Right forelimb (tissue), 1 donor: ENCODE results near the gene PEX10.
A peak's percentile ranks its signal among the peaks of the same experiment; 100 is the strongest.

ENCODE experiments used
- DNase-seq: peaks from one replicate; pipeline ENCODE4 v3.0.0-alpha.2; 2018

The PEX10 gene

GRCh38 chr1:2372551-2373490 lies 39.5 kb downstream of the PEX10 start:
- DNase-seq = no peak

DNA sequence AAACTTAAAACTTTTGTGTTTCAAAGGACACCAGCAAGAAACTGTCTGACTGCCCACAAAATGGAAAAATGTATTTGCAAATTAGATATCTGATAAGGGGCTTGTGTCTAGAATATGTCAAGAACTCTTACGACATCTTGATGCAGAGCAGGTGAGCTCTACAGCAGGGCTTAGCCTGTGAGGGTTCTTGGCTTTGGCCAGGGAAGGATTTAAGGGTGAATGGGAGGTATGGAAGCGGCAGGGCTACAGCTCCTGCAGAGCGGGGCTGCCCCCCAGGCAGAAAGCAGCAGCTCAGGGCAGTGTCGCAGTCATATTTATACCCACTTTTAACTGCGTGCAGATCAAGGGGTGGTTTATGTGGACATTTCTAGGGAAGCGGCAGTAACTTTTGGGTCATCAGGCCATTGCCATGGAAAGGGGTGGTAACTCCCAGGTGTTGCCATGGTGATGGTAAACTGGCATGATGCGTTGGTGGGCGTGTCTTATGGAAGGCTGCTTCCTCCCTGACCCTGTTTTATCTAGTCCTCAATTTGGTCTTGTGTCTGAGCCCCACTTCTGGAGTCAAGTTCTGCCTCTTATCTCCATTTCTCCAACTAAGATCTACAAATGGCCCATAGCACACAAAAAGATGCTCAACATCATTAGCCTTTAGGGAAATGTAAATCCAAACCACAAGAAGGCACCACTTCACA lies 44.2 kb downstream of the PEX10 start:
- DNase-seq = no peak

DNA sequence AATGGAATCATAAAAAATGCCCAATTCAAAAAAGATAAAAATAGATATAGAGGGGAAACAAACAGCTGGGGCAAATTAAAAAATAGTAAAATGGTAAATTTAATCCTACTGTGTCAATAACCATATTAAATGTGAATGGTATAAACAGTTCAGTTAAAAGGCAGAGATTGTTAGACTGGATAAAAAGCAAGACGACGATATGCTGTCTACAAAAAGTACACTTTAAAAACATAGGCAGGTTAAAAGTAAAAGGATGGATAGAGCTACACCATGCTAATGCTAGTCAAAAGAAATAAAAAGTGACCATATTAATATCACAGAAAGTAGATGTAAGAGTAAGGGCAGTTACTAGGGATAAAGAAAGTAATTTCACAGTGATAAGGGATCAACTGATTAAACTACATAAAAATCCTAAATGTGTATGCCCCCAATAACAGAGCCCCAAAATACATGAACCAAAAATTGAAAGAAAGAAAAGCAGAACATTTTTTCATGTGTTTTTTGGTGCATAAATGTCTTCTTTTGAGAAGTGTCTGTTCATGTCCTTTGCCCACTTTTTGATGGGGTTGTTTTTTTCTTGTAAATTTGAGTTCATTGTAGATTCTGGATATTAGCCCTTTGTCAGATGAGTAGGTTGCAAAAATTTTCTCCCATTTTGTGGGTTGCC lies 48.4 kb downstream of the PEX10 start:
- DNase-seq = no peak

GRCh38 chr1:2360588-2361364 lies 51.6 kb downstream of the PEX10 start:
- peak; percentile 33 for DNase-seq

GRCh38 chr1:2358651-2359640 lies 53.4 kb downstream of the PEX10 start:
- peak; percentile 35 for DNase-seq

- peak; percentile 26 for DNase-seq
Observed at GRCh38 chr1:2358072-2358471, 54.3 kb downstream of the PEX10 start.

- DNase-seq = peak; percentile 34
Observed at GRCh38 chr1:2356911-2357845, 55.2 kb downstream of the PEX10 start.

- peak; percentile 38 for DNase-seq
Observed at GRCh38 chr1:2356401-2356800, 56.0 kb downstream of the PEX10 start.

GRCh38 chr1:2355373-2356261 lies 56.7 kb downstream of the PEX10 start:
- DNase-seq = peak; percentile 44

DNA sequence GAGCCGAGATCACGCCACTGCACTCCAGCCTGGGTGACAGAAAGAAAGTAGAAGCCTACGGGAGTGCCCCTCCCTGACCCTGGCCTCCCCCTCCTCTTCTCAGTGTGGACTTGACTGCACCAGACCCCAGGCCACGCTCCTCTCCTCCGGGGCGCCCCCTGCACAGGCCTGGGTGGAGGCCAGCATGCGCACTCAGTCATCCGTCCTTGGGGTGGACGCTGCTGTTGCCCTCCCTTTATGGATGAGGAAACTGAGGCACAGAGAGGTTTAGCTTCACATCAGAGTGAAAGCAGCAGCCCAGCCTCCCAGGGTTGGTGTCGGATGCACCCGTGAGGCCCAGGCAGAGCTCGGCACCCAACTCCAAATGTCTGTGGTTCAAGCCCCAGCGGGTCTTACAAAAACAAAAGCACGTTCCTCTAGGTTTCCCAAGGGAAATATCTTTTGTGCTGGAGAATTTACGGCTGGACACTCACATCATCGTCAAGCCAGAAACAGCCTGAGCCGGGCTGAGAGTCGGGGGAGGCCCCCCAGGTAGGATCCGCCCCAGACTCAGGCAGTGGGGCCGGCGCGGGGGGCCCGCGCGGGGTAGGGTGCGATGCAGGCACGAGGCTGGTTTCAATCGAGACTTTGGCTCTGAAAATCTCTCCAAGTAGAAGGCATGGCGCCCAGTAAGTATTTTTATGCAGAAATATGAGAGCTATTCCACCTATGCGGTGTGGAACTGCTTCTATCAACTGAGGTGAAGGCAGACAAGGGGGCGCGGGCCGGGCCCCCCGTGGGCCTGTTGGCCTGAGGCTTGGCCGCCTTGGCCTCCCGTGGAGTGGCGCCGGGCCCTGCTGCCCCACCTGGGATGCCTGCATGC lies 57.6 kb downstream of the PEX10 start:
- peak; percentile 50 for DNase-seq
